ENCODE measurements around the gene IL37.
"Not testable (repeated sequence)": the region's sequence is repeated elsewhere in the genome, so short reads cannot be mapped to it uniquely, and the experiment has no call there.

The IL37 gene

DNA sequence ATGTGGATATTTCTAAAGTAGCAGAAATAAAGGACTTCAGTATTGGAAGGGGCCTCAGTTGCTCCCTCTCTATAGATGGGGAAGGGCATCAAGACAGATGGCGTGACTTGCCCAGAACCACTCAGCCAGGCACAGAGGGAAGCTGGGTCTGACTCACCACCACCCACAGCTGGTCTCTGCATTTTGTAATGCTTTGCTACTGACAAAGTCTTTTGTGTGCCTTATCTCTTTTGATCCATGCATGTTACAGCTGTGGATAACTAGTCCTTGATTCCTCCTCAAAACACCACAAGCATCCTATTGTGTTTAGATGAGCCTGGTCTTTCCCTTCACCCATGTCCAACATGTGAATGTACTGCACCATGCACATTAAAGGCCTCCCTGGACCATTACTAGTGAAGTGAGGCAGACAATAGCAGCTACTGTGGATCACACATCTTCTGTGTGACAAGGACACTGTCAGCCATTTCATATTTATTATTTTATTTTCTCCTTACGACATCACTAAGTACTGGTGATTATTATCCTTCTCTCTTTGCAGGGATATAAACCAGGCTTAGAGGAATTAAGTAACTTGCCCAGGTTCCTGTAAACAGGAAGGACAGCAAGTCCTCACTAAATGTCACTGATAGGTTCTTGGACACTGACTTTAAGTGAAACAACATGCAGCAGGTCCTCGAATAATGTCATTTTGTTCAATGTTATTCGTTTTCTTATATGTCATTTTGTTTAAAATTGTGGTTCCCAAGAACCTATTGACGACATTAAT lies 29.6 kb upstream of the IL37 start:
- Histone ChIP-seq H3K9me3 (ENCODE audit: control insufficient read depth, insufficient read depth, low read length) (no peaks in the 10 kb centered on the region), H3K9ac (ENCODE audit: low read depth, low read length) (no peak overlapping the region), H3K36me3 (ENCODE audit: insufficient read depth, low read length) (no peaks in the 10 kb centered on the region), H3K4me1 (ENCODE audit: insufficient read depth, low read length) (peaks cover 12% of the 10 kb centered on the region; the same call in 1 of the 2 replicates)

DNA sequence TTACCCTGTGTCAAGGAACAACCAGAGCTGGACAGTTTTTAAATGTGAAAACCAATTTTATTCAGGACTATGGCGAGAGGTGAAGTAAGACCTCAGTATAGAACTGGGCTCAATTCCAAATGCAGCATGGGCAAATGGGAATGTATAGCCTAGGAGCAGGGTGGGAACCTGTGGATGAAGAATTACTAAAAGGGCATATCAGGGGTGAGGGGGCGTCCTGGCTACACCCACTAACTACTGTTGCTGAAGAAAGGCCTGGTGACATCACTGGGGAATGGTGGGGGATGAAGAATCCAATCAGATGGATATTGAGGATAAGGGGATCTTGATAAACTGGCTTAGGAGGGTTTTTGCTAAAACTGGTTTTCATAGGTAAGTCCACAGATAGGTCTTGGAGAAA lies 27.3 kb upstream of the IL37 start:
- H3K36me3 ChIP-seq (ENCODE audit: insufficient read depth, low read length), result no peaks in the 10 kb centered on the region
- H3K9ac ChIP-seq (ENCODE audit: low read depth, low read length), result no peak overlapping the region

GRCh38 chr2:112884869-112885505 lies 26.0 kb upstream of the IL37 start:
- H3K4me1 ChIP-seq (ENCODE audit: insufficient read depth, low read length), result peaks cover 12% of the 10 kb centered on the region; the same call in 1 of the 2 replicates

More for the DNA sequence above, 27.3 kb upstream of the IL37 start:
- Histone ChIP-seq H3K4me1 (ENCODE audit: insufficient read depth, low read length) (peaks cover 12% of the 10 kb centered on the region; the same call in 1 of the 2 replicates), H3K9me3 (ENCODE audit: control insufficient read depth, insufficient read depth, low read length) (no peaks in the 10 kb centered on the region; the same call in 1 of the 2 replicates)

GRCh38 chr2:112885506-112885902 lies 25.5 kb upstream of the IL37 start:
- no peaks in the 10 kb centered on the region; the same call in 1 of the 2 replicates for H3K36me3 ChIP-seq (ENCODE audit: insufficient read depth, low read length)
- H3K4me1 ChIP-seq (ENCODE audit: insufficient read depth, low read length), result peaks cover 12% of the 10 kb centered on the region; the same call in 1 of the 2 replicates
- no peaks in the 10 kb centered on the region; the same call in 1 of the 2 replicates for H3K9me3 ChIP-seq (ENCODE audit: control insufficient read depth, insufficient read depth, low read length)
- no peak overlapping the region for H3K9ac ChIP-seq (ENCODE audit: low read depth, low read length)

More at GRCh38 chr2:112884869-112885505, 26.0 kb upstream of the IL37 start:
- Histone ChIP-seq H3K9ac (ENCODE audit: low read depth, low read length) (no peak overlapping the region), H3K9me3 (ENCODE audit: control insufficient read depth, insufficient read depth, low read length) (no peaks in the 10 kb centered on the region; the same call in 1 of the 2 replicates), H3K36me3 (ENCODE audit: insufficient read depth, low read length) (no peaks in the 10 kb centered on the region)

DNA sequence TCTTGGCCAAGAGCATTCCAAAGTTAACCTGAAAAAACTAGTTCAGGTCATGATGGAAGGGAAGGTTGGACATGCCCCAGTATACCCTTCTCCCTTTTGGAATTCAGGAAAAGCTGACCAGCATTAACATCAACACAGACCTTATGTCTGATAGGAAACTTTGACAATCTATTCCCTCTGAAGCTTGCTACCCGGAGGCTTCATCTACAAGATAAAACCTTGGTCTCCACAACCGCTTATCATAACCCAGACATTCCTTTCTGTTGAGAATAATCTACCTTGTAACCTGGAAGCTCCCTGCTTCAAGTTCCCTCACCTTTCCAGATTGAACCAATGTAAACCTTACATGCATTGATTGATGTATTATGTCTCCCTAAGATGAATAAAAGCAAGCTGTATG lies 24.7 kb upstream of the IL37 start:
- Histone ChIP-seq H3K36me3 (ENCODE audit: insufficient read depth, low read length) (no peaks in the 10 kb centered on the region; the same call in 1 of the 2 replicates), H3K9ac (ENCODE audit: low read depth, low read length) (no peak overlapping the region), H3K4me1 (ENCODE audit: insufficient read depth, low read length) (peaks cover 8% of the 10 kb centered on the region; the same call in 1 of the 2 replicates), H3K9me3 (ENCODE audit: control insufficient read depth, insufficient read depth, low read length) (no peaks in the 10 kb centered on the region; the same call in 1 of the 2 replicates)

GRCh38 chr2:112887964-112888749 lies 22.8 kb upstream of the IL37 start:
- Histone ChIP-seq H3K36me3 (ENCODE audit: insufficient read depth, low read length) (no peaks in the 10 kb centered on the region; the same call in 1 of the 2 replicates), H3K9ac (ENCODE audit: low read depth, low read length) (no peak overlapping the region), H3K9me3 (ENCODE audit: control insufficient read depth, insufficient read depth, low read length) (no peaks in the 10 kb centered on the region; the same call in 1 of the 2 replicates), H3K4me1 (ENCODE audit: insufficient read depth, low read length) (0 out of 2 replicates have a peak, but pooled peaks cover 5% of the 10 kb centered on the region)

GRCh38 chr2:112889976-112890375 lies 21.0 kb upstream of the IL37 start:
- Histone ChIP-seq H3K9me3 (ENCODE audit: control insufficient read depth, insufficient read depth, low read length) (no peaks in the 10 kb centered on the region; the same call in 1 of the 2 replicates), H3K4me1 (ENCODE audit: insufficient read depth, low read length) (no peaks in the 10 kb centered on the region), H3K9ac (ENCODE audit: low read depth, low read length) (no peak overlapping the region), H3K36me3 (ENCODE audit: insufficient read depth, low read length) (no peaks in the 10 kb centered on the region; the same call in 1 of the 2 replicates)

GRCh38 chr2:112891385-112891831 lies 19.6 kb upstream of the IL37 start:
- no peaks in the 10 kb centered on the region; the same call in 1 of the 2 replicates for H3K9me3 ChIP-seq (ENCODE audit: control insufficient read depth, insufficient read depth, low read length)
- H3K9ac ChIP-seq (ENCODE audit: low read depth, low read length), result no peak overlapping the region
- no peaks in the 10 kb centered on the region for H3K4me1 ChIP-seq (ENCODE audit: insufficient read depth, low read length)
- no peaks in the 10 kb centered on the region; the same call in 1 of the 2 replicates for H3K36me3 ChIP-seq (ENCODE audit: insufficient read depth, low read length)

DNA sequence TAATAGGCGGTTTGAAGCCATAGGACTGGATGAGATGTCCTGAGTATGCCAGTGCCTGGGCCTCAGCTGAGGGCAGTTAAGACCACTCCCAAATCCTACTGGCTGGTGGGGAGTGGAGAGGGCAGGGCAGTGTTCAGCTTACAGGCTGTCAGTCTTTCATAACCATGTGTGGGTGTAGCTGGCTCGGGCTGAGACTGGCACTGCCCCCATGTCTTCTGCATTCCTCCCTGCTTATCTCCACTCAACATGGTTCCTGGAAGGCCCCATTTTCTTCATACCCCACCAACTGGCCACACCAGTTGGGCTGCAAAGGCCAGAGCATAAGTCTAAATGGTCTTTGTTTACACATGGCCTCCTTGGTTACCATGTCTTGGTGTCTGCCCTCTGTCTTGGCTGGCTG lies 17.2 kb upstream of the IL37 start:
- Histone ChIP-seq H3K4me1 (ENCODE audit: insufficient read depth, low read length) (no peaks in the 10 kb centered on the region), H3K9me3 (ENCODE audit: control insufficient read depth, insufficient read depth, low read length) (no peaks in the 10 kb centered on the region), H3K9ac (ENCODE audit: low read depth, low read length) (no peak overlapping the region), H3K36me3 (ENCODE audit: insufficient read depth, low read length) (no peaks in the 10 kb centered on the region; the same call in 1 of the 2 replicates)

GRCh38 chr2:112896909-112897623 lies 13.9 kb upstream of the IL37 start:
- H3K9ac ChIP-seq (ENCODE audit: low read depth, low read length), result no peak overlapping the region
- H3K4me1 ChIP-seq (ENCODE audit: insufficient read depth, low read length), result no peaks in the 10 kb centered on the region
- H3K9me3 ChIP-seq (ENCODE audit: control insufficient read depth, insufficient read depth, low read length), result no peaks in the 10 kb centered on the region
- H3K36me3 ChIP-seq (ENCODE audit: insufficient read depth, low read length), result no peaks in the 10 kb centered on the region

- no peak overlapping the region for H3K9ac ChIP-seq (ENCODE audit: low read depth, low read length)
- no peaks in the 10 kb centered on the region for H3K4me1 ChIP-seq (ENCODE audit: insufficient read depth, low read length)
- H3K36me3 ChIP-seq (ENCODE audit: insufficient read depth, low read length), result no peaks in the 10 kb centered on the region
- no peaks in the 10 kb centered on the region for H3K9me3 ChIP-seq (ENCODE audit: control insufficient read depth, insufficient read depth, low read length)
Observed at GRCh38 chr2:112897624-112897978, 13.4 kb upstream of the IL37 start.

DNA sequence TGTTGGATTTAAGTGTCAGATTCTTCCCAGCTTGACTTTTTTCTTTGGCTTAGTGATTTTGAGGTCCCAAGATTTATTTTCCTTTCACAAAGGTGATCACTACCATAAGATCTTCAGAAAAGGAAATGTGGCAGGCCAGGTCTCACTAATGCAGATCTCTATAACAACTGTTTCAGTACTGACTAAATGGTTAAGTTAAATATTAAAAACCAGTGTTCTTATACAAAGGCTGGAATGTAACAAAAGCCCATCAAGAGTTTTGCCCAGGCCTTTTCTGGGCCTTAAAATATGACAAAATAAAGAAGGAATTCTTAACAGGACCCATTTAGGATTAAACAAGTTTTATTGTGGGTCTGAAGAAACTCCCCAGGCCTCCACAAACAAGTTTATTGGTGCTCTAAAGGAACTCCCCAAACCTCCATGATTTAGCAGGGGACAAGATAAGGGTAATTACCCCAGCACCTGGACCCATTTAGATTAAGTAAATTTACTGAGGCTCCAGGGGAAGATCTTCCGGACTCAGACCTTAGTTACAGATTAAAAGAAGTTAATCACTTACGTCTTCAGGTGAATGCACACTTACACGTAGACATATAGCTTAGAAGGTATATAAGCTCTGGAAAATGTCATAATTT lies 9.4 kb upstream of the IL37 start:
- H3K9me3 ChIP-seq (ENCODE audit: control insufficient read depth, insufficient read depth, low read length); H3K36me3 ChIP-seq (ENCODE audit: insufficient read depth, low read length); H3K9ac ChIP-seq (ENCODE audit: low read depth, low read length); H3K4me1 ChIP-seq (ENCODE audit: insufficient read depth, low read length): not testable (repeated sequence)

- Histone ChIP-seq H3K36me3 (ENCODE audit: insufficient read depth, low read length) (no peaks in the 10 kb centered on the region), H3K9me3 (ENCODE audit: control insufficient read depth, insufficient read depth, low read length) (no peaks in the 10 kb centered on the region), H3K9ac (ENCODE audit: low read depth, low read length) (no peak overlapping the region), H3K4me1 (ENCODE audit: insufficient read depth, low read length) (no peaks in the 10 kb centered on the region)
Observed at GRCh38 chr2:112902816-112903215, 8.1 kb upstream of the IL37 start.

All from ES-I3 (cell line).